Adipocyte (in vitro differentiated cells): ENCODE results near the gene ZNF180.
"Not testable (repeated sequence)": the region's sequence is repeated elsewhere in the genome, so short reads cannot be mapped to it uniquely, and the experiment has no call there.

Source experiments
- DNase-seq: peaks from one replicate; pipeline ENCODE4 v3.0.0-alpha.2; 2015; ENCODE audit warnings: low read depth
- H3K27me3 ChIP-seq: replicated peaks from 2 replicates; pipeline ENCODE4 v1.7.0; 2013; ENCODE audit warnings: mild to moderate bottlenecking, low read length, moderate library complexity; ENCODE audit not compliant: control insufficient read depth, insufficient read depth
- H3K36me3 ChIP-seq: 2 replicates; pipeline ENCODE4 v1.7.0; 2013; ENCODE audit warnings: low read length, mild to moderate bottlenecking, moderate library complexity; ENCODE audit not compliant: control insufficient read depth, insufficient read depth, severe bottlenecking
- H3K4me1 ChIP-seq: 2 replicates; pipeline ENCODE4 v1.7.0; 2013; ENCODE audit warnings: mild to moderate bottlenecking, low read length, moderate library complexity; ENCODE audit not compliant: control insufficient read depth, insufficient read depth
- H3K4me3 ChIP-seq: 2 replicates; pipeline ENCODE4 v1.7.0; 2013; ENCODE audit warnings: mild to moderate bottlenecking, low read length, moderate library complexity
- H3K9ac ChIP-seq: 2 replicates; pipeline ENCODE4 v1.7.0; 2013; ENCODE audit warnings: mild to moderate bottlenecking, low read length, moderate library complexity
- H3K9me3 ChIP-seq: 2 replicates; pipeline ENCODE4 v1.7.0; 2013; ENCODE audit warnings: mild to moderate bottlenecking, low read length, moderate library complexity; ENCODE audit not compliant: control insufficient read depth

The ZNF180 gene

GRCh38 chr19:44496711-44497110, 3.6 kb downstream of the ZNF180 start:
- H3K4me1 ChIP-seq: peaks cover 9% of the 10 kb centered on the region
- H3K36me3 ChIP-seq: peaks cover 53% of the 10 kb centered on the region
- no peak for DNase-seq
- no peaks in the 10 kb centered on the region for H3K27me3 ChIP-seq
- H3K4me3 ChIP-seq: no peak overlapping the region
- H3K9me3 ChIP-seq: peaks cover 54% of the 10 kb centered on the region
- no peak overlapping the region for H3K9ac ChIP-seq

- peaks cover 88% of the 10 kb centered on the region for H3K36me3 ChIP-seq
- peak; percentile 13 for DNase-seq
Measured at GRCh38 chr19:44476559-44477408, 23.5 kb downstream of the ZNF180 start.

DNA sequence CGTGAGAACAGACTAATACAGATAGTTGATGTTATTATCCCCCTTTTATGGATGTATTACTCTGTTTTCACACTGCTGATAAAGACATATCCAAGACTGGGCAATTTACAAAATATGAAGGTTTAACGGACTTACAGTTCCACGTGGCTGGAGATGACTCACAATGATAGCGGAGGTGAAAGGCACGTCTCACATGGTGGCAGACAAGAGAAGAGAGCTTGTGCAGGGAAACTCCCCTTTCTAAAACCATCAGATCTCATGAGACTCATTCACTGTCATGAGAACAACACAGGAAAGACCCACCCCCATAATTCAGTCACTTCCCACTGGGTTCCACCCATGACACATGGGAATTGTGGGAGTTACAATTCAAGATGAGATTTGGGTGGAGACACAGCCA, 31.6 kb downstream of the ZNF180 start:
- not testable (repeated sequence) for DNase-seq, H3K27me3 ChIP-seq, H3K36me3 ChIP-seq, H3K4me1 ChIP-seq, H3K4me3 ChIP-seq, H3K9ac ChIP-seq
- peaks cover 92% of the 10 kb centered on the region for H3K9me3 ChIP-seq

More at GRCh38 chr19:44476559-44477408, 23.5 kb downstream of the ZNF180 start:
- Histone ChIP-seq H3K4me3 (peak overlapping the region; percentile 79), H3K9ac (no peak overlapping the region), H3K9me3 (peaks cover 100% of the 10 kb centered on the region), H3K27me3 (no peaks in the 10 kb centered on the region), H3K4me1 (no peaks in the 10 kb centered on the region)

DNA sequence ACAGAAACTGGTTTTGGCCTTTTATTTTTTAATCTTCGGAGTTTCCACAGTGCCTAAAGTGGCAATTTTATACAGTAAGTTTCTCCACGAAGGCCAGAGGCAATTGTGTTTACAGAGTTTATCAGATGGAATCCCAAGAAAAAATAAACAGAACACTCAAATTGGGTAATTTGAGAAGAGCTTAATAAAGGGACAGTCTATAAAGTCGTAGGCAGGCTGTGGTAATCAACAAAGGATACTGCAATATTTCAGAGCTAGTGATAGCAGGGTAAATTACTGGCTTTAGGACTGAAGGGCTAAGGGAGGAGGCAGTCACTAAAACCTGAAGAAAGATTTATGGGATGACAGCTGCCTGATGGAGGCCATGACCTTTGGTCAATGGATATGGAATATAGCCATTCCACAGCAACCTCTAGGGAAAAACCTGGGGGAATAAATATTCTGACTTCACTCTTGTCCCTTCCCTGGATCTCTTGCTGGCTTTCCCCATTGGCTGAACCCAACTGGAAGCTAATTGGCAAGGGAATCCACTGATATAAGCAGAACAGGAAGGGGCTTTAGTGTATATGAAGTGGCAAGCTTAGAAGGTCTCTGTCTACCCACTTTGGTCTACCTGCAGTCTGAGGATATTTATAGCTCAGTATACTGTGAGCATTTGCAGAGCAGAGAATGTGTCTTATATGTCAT, 37.6 kb downstream of the ZNF180 start:
- not testable (repeated sequence) for H3K4me3 ChIP-seq, DNase-seq, H3K9ac ChIP-seq, H3K4me1 ChIP-seq, H3K27me3 ChIP-seq, H3K36me3 ChIP-seq
- H3K9me3 ChIP-seq: peaks cover 58% of the 10 kb centered on the region

- DNase-seq, H3K36me3 ChIP-seq, H3K4me1 ChIP-seq, H3K4me3 ChIP-seq, H3K27me3 ChIP-seq, H3K9ac ChIP-seq: not testable (repeated sequence)
- H3K9me3 ChIP-seq: peaks cover 33% of the 10 kb centered on the region
Measured at GRCh38 chr19:44456016-44456415, 44.3 kb downstream of the ZNF180 start.

DNA sequence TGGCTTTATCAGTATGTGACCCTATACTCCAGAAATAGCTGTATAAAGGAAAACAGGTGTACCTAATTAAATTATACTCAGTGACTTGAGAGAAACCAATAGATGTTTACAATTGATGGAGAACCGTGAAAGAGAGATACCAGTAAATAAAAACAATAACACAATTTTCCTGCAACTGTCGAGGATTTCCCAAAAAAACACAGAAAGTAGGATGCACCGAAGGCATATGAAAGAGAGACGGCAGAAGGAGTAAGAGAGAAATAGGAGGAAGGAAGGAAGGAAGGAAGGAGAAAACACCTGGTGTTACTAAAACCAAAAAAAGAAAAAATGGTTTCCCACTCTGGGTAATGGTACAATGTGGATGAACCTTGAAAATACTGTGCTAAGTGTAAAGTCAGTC, 45.2 kb downstream of the ZNF180 start:
- no peaks in the 10 kb centered on the region for H3K27me3 ChIP-seq
- no peak for DNase-seq
- H3K4me3 ChIP-seq: no peak overlapping the region
- peaks cover 36% of the 10 kb centered on the region for H3K9me3 ChIP-seq
- H3K36me3 ChIP-seq: no peaks in the 10 kb centered on the region
- no peak overlapping the region for H3K9ac ChIP-seq
- no peaks in the 10 kb centered on the region for H3K4me1 ChIP-seq

DNA sequence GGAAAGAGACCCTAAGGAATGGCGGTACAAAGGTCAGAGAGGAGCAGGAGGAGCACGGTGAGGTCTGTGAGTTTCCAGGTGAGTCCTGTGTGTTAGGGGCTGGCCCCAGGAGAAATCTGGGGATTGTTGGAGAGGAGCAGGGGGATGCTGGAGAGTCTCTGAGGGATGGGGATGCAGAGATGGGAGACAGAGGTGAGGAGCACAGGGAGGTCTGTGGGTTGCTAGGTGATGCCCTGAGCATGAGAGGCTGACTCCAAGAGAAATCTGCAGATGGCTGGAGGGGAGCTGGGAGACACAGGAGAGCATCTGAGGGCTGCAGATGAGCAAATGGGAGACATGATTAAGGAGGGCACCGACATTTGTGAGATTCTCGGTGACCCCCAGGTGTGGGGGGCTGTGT, 48.0 kb downstream of the ZNF180 start:
- no peaks in the 10 kb centered on the region for H3K36me3 ChIP-seq
- peaks cover 36% of the 10 kb centered on the region for H3K9me3 ChIP-seq
- no peak overlapping the region for H3K9ac ChIP-seq
- DNase-seq: no peak
- no peaks in the 10 kb centered on the region for H3K4me1 ChIP-seq
- H3K4me3 ChIP-seq: no peak overlapping the region
- no peaks in the 10 kb centered on the region for H3K27me3 ChIP-seq

DNA sequence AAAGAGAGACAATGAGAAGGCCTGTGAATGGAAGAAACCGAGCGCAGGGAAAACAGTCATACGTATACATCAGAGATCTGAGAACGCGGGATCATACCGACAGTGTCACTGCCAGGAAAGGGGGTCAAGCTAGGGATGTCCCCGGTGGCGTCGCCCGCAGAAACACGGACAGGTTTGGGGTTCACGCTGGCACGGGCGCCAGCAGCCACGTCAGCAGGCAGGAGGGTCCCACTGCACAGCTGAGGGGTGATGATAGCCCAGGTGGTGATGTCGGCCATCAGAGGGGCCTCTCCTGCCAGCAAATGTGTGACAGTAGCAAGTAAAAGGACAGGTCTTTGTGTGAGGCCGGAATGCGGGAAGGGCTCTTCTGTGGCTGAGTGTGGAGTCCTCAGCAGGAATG, 48.6 kb downstream of the ZNF180 start:
- no peak overlapping the region for H3K4me3 ChIP-seq

GRCh38 chr19:44447916-44448674, 52.2 kb downstream of the ZNF180 start, which contains the start of gene ZNF229:
TSS of gene ZNF229 (minus strand) at chr19:44448472. CDS start at chr19:44442847, 5,625 bp downstream.
- DNase-seq: peak; percentile 95
- Histone ChIP-seq H3K27me3 (no peaks in the 10 kb centered on the region), H3K9ac (peak within 1 kb of the TSS; percentile 73), H3K4me1 (no peaks in the 10 kb centered on the region), H3K9me3 (peaks cover 43% of the 10 kb centered on the region), H3K36me3 (peaks cover 12% of the 10 kb centered on the region), H3K4me3 (peak within 1 kb of the TSS; percentile 86)

More for the DNA sequence above, 48.6 kb downstream of the ZNF180 start:
- no peaks in the 10 kb centered on the region for H3K36me3 ChIP-seq
- peaks cover 36% of the 10 kb centered on the region for H3K9me3 ChIP-seq
- no peak overlapping the region for H3K9ac ChIP-seq
- H3K27me3 ChIP-seq: no peaks in the 10 kb centered on the region
- no peaks in the 10 kb centered on the region for H3K4me1 ChIP-seq
- no peak for DNase-seq

GRCh38 chr19:44438441-44438840, 61.9 kb downstream of the ZNF180 start:
- H3K4me3 ChIP-seq: no peak overlapping the region
- H3K9me3 ChIP-seq: peaks cover 16% of the 10 kb centered on the region
- H3K36me3 ChIP-seq: peaks cover 24% of the 10 kb centered on the region
- H3K9ac ChIP-seq: no peak overlapping the region
- no peaks in the 10 kb centered on the region for H3K4me1 ChIP-seq
- no peak for DNase-seq
- H3K27me3 ChIP-seq: no peaks in the 10 kb centered on the region

GRCh38 chr19:44435441-44435840, 64.9 kb downstream of the ZNF180 start:
- peaks cover 21% of the 10 kb centered on the region for H3K36me3 ChIP-seq
- H3K4me3 ChIP-seq: no peak overlapping the region
- H3K4me1 ChIP-seq: no peaks in the 10 kb centered on the region
- DNase-seq: no peak
- H3K27me3 ChIP-seq: no peaks in the 10 kb centered on the region
- no peak overlapping the region for H3K9ac ChIP-seq
- peaks cover 28% of the 10 kb centered on the region for H3K9me3 ChIP-seq
